Activated CD8-positive, alpha-beta memory T cell treated with anti-CD3 and anti-CD28 coated beads, Interleukin-2, amount 50 U/mL, for 4 hours (primary cell): ENCODE measurements around the gene RBCK1.
"Not testable (repeated sequence)": the region's sequence is repeated elsewhere in the genome, so short reads cannot be mapped to it uniquely, and the experiment has no call there.

Experiments
- DNase-seq: peaks from one replicate; pipeline ENCODE4 v3.0.0-alpha.2; 2020

Gene RBCK1

DNA sequence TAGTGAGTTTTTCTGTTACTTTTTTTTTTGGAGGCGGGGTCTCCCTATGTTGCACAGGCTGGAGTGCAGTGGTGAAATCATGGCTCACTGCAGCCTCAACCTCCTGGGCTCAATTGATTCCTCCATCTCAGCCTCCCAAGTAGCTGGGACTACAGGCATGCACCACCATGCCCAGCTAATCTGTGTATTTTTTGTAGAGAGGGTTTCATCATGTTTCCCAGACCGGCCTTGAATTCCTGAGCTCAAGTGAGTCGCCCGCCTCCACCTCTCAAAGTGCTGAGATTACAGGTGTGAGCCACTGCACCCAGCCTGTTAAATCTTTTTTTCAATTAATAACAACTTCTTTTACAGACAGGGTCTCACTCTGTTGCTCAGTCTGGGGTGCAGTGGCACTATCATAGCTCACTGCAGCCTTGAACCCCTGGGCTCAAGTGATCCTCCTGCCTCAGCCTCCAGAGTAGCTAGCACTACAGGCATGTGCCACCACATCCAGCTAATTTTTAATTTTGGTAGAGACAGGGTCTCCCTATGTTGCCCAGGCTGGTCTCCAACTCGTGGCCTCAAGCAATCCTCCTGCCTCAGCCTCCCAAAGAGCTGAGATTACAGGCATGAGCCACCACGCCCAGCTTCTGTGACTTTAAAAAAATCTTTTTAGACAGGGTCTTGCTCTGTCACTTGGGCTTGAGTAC lies 68.6 kb downstream of the RBCK1 start:
- not testable (repeated sequence) for DNase-seq

GRCh38 chr20:478010-478948 lies 70.2 kb downstream of the RBCK1 start:
- DNase-seq: no peak

DNA sequence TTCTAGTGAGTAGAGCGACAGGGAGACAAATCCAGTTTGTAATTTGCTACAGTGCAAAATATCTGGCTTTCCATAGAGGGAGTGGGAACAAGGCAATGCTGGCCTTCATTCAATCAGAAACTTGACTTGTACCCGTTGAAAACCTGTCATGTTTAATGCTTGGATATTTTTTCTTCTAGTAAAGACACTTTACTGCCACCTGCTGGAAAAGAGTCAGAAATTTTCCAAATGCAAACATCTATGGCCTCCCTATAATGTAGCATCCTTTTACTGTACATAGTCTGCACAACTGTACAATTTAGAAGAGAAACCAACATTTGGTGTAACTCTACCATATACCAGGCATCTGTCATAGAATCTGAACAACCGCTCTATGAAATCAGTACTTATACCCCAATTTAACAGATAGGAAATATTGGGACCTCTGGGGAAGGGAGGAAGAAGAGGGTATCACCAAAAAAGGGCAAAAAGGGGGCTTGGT lies 70.9 kb downstream of the RBCK1 start:
- no peak for DNase-seq

DNA sequence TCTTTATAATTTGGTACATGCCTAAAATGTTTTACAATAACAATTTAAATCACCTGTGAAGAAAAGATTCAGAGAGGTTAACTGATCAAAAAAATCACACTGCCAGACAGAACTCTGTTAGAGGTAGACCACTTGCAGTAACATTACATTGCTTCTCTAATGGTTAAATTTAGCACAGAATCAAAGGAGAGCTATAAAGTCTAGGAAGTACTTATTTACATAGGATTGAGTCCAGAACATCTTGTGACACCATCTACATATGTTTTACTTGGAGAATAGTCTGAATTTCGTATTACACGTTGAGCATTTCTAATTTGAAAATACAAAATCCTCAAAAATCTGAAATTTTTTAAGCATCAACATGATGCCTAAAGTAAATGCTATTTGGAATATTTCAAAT lies 71.4 kb downstream of the RBCK1 start:
- DNase-seq: no peak

GRCh38 chr20:480044-480443 lies 71.9 kb downstream of the RBCK1 start:
- DNase-seq: no peak

DNA sequence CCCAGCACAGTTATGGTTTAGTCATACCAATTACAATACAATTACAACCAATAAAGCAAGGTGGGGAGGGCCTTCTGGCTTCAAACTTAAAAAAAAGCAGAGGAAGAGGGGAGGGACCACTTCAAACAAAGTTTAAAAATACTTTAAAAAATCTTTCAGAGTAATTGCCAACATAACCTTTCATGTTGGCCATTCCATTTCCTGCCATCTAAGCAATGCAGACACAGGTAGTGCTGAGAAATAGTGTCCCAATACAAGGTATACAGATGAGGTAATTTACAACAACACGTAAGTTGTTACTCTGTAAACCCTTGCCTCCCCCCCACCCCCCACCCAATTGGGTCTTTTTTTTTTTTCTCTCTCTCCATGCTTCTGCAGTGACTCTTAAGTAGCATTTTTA lies 73.1 kb downstream of the RBCK1 start:
- DNase-seq: no peak
